ENCODE data around the gene FIGN. TPM values are rescaled to one million over a fixed set of nuclear protein-coding genes. Genes with fewer than 3 reads are reported as not detected.

The FIGN gene
- total RNA-seq, 2 experiments from 2014 or later, result not detected

DNA sequence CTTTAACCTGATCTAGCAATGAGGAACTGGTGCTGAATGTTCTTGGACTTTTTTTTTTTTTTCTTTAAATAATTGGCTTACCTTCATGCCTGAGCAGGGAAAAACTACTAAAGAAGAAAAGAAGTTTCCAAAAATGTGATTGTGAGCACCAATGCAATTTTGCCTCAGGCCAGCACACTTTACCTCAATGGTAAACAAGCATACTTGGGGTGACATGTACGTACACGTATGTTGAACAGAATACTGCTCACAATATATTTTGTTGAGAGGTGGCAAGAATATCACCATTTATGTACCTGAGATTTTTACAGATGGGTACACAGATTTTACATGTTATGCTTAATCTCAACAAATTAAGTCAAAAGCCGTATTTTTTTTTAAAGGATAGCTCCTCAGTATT is 144.3 kb downstream of the FIGN start:
- CTCF ChIA-PET, result no interaction called here
- POLR2A ChIA-PET, result no interaction called here
- intact Hi-C loops (cut with micrococcal nuclease), result no loop called here
- Mint-ChIP-seq H3K27ac (no peak overlapping the region), H3K4me3 (no peak overlapping the region), H3K36me3 (no peaks in the 10 kb centered on the region), H3K9me3 (peaks cover 1% of the 10 kb centered on the region), H3K27me3 (no peaks in the 10 kb centered on the region), H3K4me1 (ENCODE audit: low read depth) (no peaks in the 10 kb centered on the region)
- DNase-seq, result no peak

GRCh38 chr2:163580757-163581156 is 155.1 kb downstream of the FIGN start:
- DNase-seq, result no peak
- CTCF ChIA-PET, result no interaction called here
- H3K27ac Mint-ChIP-seq, result no peak overlapping the region
- H3K4me1 Mint-ChIP-seq (ENCODE audit: low read depth), result no peaks in the 10 kb centered on the region
- POLR2A ChIA-PET, result no interaction called here
- H3K4me3 Mint-ChIP-seq, result no peak overlapping the region
- H3K9me3 Mint-ChIP-seq, result peaks cover 9% of the 10 kb centered on the region
- no peaks in the 10 kb centered on the region for H3K36me3 Mint-ChIP-seq
- intact Hi-C loops (cut with micrococcal nuclease), result no loop called here
- no peaks in the 10 kb centered on the region for H3K27me3 Mint-ChIP-seq

GRCh38 chr2:163574309-163574708 is 161.5 kb downstream of the FIGN start:
- no peaks in the 10 kb centered on the region for H3K27me3 Mint-ChIP-seq
- no peak overlapping the region for H3K27ac Mint-ChIP-seq
- peaks cover 13% of the 10 kb centered on the region for H3K9me3 Mint-ChIP-seq
- POLR2A ChIA-PET, result no interaction called here
- no peak overlapping the region for H3K4me3 Mint-ChIP-seq
- CTCF ChIA-PET, result no interaction called here
- intact Hi-C loops (cut with micrococcal nuclease), result no loop called here
- no peak for DNase-seq
- H3K36me3 Mint-ChIP-seq, result no peaks in the 10 kb centered on the region
- H3K4me1 Mint-ChIP-seq (ENCODE audit: low read depth), result no peaks in the 10 kb centered on the region

- intact Hi-C loops (cut with micrococcal nuclease), result no loop called here
- Mint-ChIP-seq H3K4me3 (no peak overlapping the region), H3K27ac (no peak overlapping the region), H3K4me1 (ENCODE audit: low read depth) (no peaks in the 10 kb centered on the region), H3K27me3 (no peaks in the 10 kb centered on the region), H3K36me3 (no peaks in the 10 kb centered on the region), H3K9me3 (peaks cover 13% of the 10 kb centered on the region)
- POLR2A ChIA-PET, result no interaction called here
- DNase-seq, result no peak
- CTCF ChIA-PET, result no interaction called here
Observed at GRCh38 chr2:163573652-163574051, 162.2 kb downstream of the FIGN start.

GRCh38 chr2:163572850-163573249 is 163.0 kb downstream of the FIGN start:
- Mint-ChIP-seq H3K4me1 (ENCODE audit: low read depth) (no peaks in the 10 kb centered on the region), H3K9me3 (peaks cover 13% of the 10 kb centered on the region), H3K27ac (no peak overlapping the region), H3K4me3 (no peak overlapping the region), H3K36me3 (no peaks in the 10 kb centered on the region), H3K27me3 (no peaks in the 10 kb centered on the region)
- no peak for DNase-seq
- CTCF ChIA-PET, result no interaction called here
- POLR2A ChIA-PET, result no interaction called here
- intact Hi-C loops (cut with micrococcal nuclease), result no loop called here

DNA sequence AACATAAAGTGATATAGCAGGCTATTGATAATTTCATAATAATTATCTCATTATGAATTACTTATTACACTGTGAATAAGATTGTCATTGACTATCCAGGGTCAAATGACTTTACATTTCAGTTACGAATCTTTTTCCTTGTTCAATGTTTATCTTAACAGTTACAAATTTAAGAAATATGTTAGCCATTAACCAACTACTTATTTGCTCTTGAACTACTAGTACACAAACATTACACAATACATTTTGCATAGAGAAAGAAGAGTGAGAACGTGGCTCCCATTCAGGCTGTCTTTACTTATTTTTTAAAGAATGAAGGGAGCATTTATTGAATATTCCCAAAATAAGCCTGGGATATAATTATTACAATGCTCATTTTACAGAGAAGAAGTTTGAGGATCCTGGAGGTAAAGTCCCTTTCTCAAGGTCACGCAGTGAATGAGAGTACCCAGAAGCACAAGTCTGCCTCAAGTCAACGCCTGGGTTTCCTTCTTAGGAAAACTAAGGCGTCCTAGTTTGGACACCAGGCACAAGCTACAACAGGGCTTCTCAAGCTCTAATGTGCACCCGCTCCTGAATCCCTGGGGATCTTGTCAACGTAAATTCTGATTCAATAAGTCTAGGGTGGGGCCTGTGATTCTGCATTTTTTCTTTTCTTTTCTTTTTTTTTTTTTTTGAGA is 164.2 kb downstream of the FIGN start:
- H3K4me1 Mint-ChIP-seq (ENCODE audit: low read depth), result no peaks in the 10 kb centered on the region
- H3K9me3 Mint-ChIP-seq, result peaks cover 8% of the 10 kb centered on the region
- H3K36me3 Mint-ChIP-seq, result no peaks in the 10 kb centered on the region
- H3K27me3 Mint-ChIP-seq, result no peaks in the 10 kb centered on the region
- intact Hi-C loops (cut with micrococcal nuclease), result no loop called here
- CTCF ChIA-PET, result no interaction called here
- POLR2A ChIA-PET, result no interaction called here
- no peak overlapping the region for H3K4me3 Mint-ChIP-seq
- no peak overlapping the region for H3K27ac Mint-ChIP-seq
- DNase-seq, result no peak

GRCh38 chr2:163570391-163570790 is 165.4 kb downstream of the FIGN start:
- no peak for DNase-seq
- ChIA-PET CTCF (no interaction called here), POLR2A (no interaction called here)
- H3K27me3 Mint-ChIP-seq, result no peaks in the 10 kb centered on the region
- H3K4me3 Mint-ChIP-seq, result no peak overlapping the region
- no peak overlapping the region for H3K27ac Mint-ChIP-seq
- peaks cover 6% of the 10 kb centered on the region for H3K9me3 Mint-ChIP-seq
- H3K36me3 Mint-ChIP-seq, result no peaks in the 10 kb centered on the region
- intact Hi-C loops (cut with micrococcal nuclease), result no loop called here
- no peaks in the 10 kb centered on the region for H3K4me1 Mint-ChIP-seq (ENCODE audit: low read depth)

DNA sequence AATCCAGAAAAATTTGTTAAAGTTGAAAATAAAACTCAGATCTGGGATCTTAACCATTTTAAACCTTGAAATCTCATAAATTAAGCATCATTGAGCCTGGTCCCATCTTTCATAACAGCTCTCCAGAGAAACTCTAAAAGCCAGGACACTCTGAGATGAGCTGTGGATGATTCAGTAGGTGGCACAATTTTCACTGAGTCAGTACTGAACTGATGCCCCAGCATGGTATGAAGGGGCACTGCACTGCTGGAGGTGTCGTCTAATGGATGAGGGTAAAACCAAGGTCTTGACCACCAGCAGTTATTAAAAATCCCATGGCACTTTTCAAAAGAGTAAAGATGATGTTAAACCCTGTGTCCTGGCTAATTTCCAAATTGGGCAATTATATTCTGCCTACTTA is 170.6 kb downstream of the FIGN start:
- no peak for DNase-seq
- intact Hi-C loops (cut with micrococcal nuclease), result no loop called here
- H3K36me3 Mint-ChIP-seq, result no peaks in the 10 kb centered on the region
- CTCF ChIA-PET, result interaction anchor here (0.6 kb wide), 1 partner anchor 160 kb away, joined by 3 read pairs; no protein-coding TSS in a partner anchor
- no peak overlapping the region for H3K27ac Mint-ChIP-seq
- H3K4me3 Mint-ChIP-seq, result no peak overlapping the region
- POLR2A ChIA-PET, result no interaction called here
- H3K4me1 Mint-ChIP-seq (ENCODE audit: low read depth), result no peaks in the 10 kb centered on the region
- peaks cover 9% of the 10 kb centered on the region for H3K9me3 Mint-ChIP-seq
- no peaks in the 10 kb centered on the region for H3K27me3 Mint-ChIP-seq

DNA sequence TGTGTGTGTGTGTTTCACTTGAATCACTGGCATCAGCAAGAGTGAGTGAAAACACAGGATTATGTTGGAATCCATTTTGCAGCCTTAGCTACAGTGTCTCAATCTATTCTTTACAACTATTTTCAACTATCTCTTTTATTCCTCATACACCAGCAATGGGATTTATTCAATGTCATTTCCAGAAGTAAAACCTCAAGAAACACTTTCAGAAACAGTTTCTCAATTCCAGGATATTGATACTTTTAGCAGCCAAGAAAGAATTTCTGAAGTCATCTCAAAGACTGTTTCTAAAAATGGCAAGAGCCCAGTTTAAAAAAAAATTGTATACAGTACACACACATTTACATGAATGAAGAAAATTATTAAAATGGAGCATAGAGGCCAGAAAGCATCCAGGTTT is 171.6 kb downstream of the FIGN start:
- no peak for DNase-seq
- Mint-ChIP-seq H3K27ac (no peak overlapping the region), H3K27me3 (no peaks in the 10 kb centered on the region), H3K36me3 (no peaks in the 10 kb centered on the region), H3K4me1 (ENCODE audit: low read depth) (no peaks in the 10 kb centered on the region), H3K9me3 (peaks cover 9% of the 10 kb centered on the region), H3K4me3 (no peak overlapping the region)
- ChIA-PET POLR2A (no interaction called here), CTCF (no interaction called here)
- intact Hi-C loops (cut with micrococcal nuclease), result no loop called here

- Mint-ChIP-seq H3K9me3 (peaks cover 9% of the 10 kb centered on the region), H3K4me1 (ENCODE audit: low read depth) (no peaks in the 10 kb centered on the region), H3K27ac (no peak overlapping the region), H3K27me3 (no peaks in the 10 kb centered on the region), H3K36me3 (no peaks in the 10 kb centered on the region), H3K4me3 (no peak overlapping the region)
- DNase-seq, result no peak
- intact Hi-C loops (cut with micrococcal nuclease), result no loop called here
- ChIA-PET CTCF (no interaction called here), POLR2A (no interaction called here)
Observed at GRCh38 chr2:163563336-163563735, 172.5 kb downstream of the FIGN start.

GRCh38 chr2:163558251-163559021 is 177.4 kb downstream of the FIGN start:
- ChIA-PET POLR2A (no interaction called here), CTCF (no interaction called here)
- no peak overlapping the region for H3K4me3 Mint-ChIP-seq
- H3K36me3 Mint-ChIP-seq, result no peaks in the 10 kb centered on the region
- no peak overlapping the region for H3K27ac Mint-ChIP-seq
- peaks cover 7% of the 10 kb centered on the region for H3K9me3 Mint-ChIP-seq
- intact Hi-C loops (cut with micrococcal nuclease), result no loop called here
- DNase-seq, result no peak
- no peaks in the 10 kb centered on the region for H3K4me1 Mint-ChIP-seq (ENCODE audit: low read depth)
- no peaks in the 10 kb centered on the region for H3K27me3 Mint-ChIP-seq

DNA sequence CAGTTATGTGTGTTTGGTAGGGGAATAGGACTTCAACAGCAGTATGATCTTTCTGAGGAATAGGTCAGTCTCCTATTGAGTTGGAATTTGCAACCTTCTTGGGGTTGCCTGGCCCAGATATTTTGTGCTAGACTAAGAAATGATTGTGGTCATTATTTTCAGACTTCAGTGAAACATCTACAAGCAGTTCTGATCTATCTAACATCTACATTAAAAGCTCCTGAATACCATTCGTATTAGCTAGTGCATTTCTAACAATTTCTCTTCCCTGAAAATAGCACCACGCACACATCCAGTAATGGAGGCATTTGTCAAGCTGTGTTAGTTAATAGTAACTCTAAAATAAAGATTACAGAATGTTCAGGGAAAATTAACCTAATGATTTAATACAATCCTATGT is 179.3 kb downstream of the FIGN start:
- no peak for DNase-seq
- intact Hi-C loops (cut with micrococcal nuclease), result no loop called here
- Mint-ChIP-seq H3K27me3 (no peaks in the 10 kb centered on the region), H3K27ac (no peak overlapping the region), H3K36me3 (no peaks in the 10 kb centered on the region), H3K4me1 (ENCODE audit: low read depth) (no peaks in the 10 kb centered on the region), H3K4me3 (no peak overlapping the region), H3K9me3 (peaks cover 5% of the 10 kb centered on the region)
- CTCF ChIA-PET, result no interaction called here
- POLR2A ChIA-PET, result no interaction called here

DNA sequence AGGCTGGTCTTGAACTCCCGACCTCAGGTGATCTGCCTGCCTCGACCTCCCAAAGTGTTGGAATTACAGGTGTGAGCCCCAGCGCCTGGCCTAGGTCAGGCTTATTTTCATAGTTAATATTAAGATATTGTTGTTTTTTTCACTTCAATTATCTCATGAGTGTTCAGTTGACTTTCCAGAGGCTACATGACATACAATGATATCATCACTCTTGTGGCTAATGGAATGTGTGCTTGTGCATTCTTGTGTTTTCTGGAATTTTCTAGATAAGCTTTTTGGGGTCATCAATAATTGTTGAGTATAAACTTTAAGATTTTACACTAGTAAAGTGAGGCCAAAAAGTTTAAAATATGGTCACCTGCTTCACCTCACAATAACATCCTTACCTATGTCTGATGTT is 180.9 kb downstream of the FIGN start:
- H3K36me3 Mint-ChIP-seq, result no peaks in the 10 kb centered on the region
- peaks cover 3% of the 10 kb centered on the region for H3K9me3 Mint-ChIP-seq
- H3K4me1 Mint-ChIP-seq (ENCODE audit: low read depth), result no peaks in the 10 kb centered on the region
- POLR2A ChIA-PET, result no interaction called here
- CTCF ChIA-PET, result no interaction called here
- intact Hi-C loops (cut with micrococcal nuclease), result no loop called here
- no peak for DNase-seq
- H3K27me3 Mint-ChIP-seq, result no peaks in the 10 kb centered on the region
- no peak overlapping the region for H3K27ac Mint-ChIP-seq
- H3K4me3 Mint-ChIP-seq, result no peak overlapping the region

Measured in activated CD4-positive, alpha-beta memory T cell treated with anti-CD3 and anti-CD28 coated beads for 36 hours (primary cell).